H1 (cell line): ENCODE results near the gene HS6ST2. TPM values are rescaled to one million over a fixed set of nuclear protein-coding genes. Genes with fewer than 3 reads are reported as not detected.
A peak's percentile ranks its signal among the peaks of the same experiment; 100 is the strongest.

Experiments
- CTCF ChIA-PET: fragments of 300-600 bp; sonication (Branson Sonifier 250); formaldehyde crosslinking; loops from one replicate; lab custom pipeline; 2021; ENCODE audit not compliant: partially characterized antibody; lab: Charles Lee
- POLR2A ChIA-PET: fragments of 300-600 bp; sonication (Branson Sonifier 250); formaldehyde crosslinking; loops from one replicate; lab custom pipeline; 2021; ENCODE audit warnings: inconsistent platforms; ENCODE audit not compliant: partially characterized antibody; lab: Charles Lee
- DNase-seq, 2 experiments: peaks; one replicate each; pipeline versions ENCODE4 v3.0.0 to v3.0.0-alpha.2; 2010 to 2022; ENCODE audit warnings: low spot score in 2 of 2, low read depth in 1 of 2, mixed read lengths in 1 of 2
- FAIRE-seq: peaks from 2 replicates; lab custom pipeline; 2011; peaks lifted over from hg19 to GRCh38; lab: Jason Lieb, UNC
- H2AFZ ChIP-seq: 2 replicates; pipeline ENCODE4 v1.8.1; 2012; ENCODE audit warnings: low read length, inconsistent platforms
- H2AK5ac ChIP-seq: 2 replicates; pipeline ENCODE4 v1.6.1; 2013; ENCODE audit warnings: low read depth, low read length
- H2BK120ac ChIP-seq: replicated peaks from 2 replicates; pipeline ENCODE3; 2013; ENCODE audit warnings: low read depth, low read length, inconsistent platforms
- H2BK12ac ChIP-seq: 2 replicates; pipeline ENCODE4 v1.6.1; 2013; ENCODE audit warnings: low read depth, low read length
- H2BK15ac ChIP-seq: 2 replicates; pipeline ENCODE4 v1.6.1; 2013; ENCODE audit warnings: low read length
- H2BK20ac ChIP-seq: 2 replicates; pipeline ENCODE4 v1.6.1; 2013; ENCODE audit warnings: low read length
- H2BK5ac ChIP-seq: 2 replicates; pipeline ENCODE4 v1.6.1; 2013; ENCODE audit warnings: low read depth, low read length
- H3K14ac ChIP-seq: 2 replicates; pipeline ENCODE4 v1.6.1; 2013; ENCODE audit warnings: inconsistent platforms; ENCODE audit not compliant: insufficient read length
- H3K18ac ChIP-seq: 2 replicates; pipeline ENCODE4 v1.6.1; 2013; ENCODE audit warnings: low read length; ENCODE audit errors: extremely low read depth
- H3K23ac ChIP-seq: 2 replicates; pipeline ENCODE4 v1.6.1; 2013; ENCODE audit warnings: inconsistent platforms; ENCODE audit not compliant: insufficient read length
- H3K23me2 ChIP-seq: 2 replicates; pipeline ENCODE4 v1.6.1; 2013; ENCODE audit warnings: low read depth, low read length
- H3K27ac ChIP-seq: 2 replicates; pipeline ENCODE4 v1.6.1; 2011; ENCODE audit warnings: low read depth, low read length, inconsistent platforms
- H3K27me3 ChIP-seq, 4 experiments: replicated peaks in 1 of 4; 1 replicate in 1 of 4; 2 replicates in 3 of 4; pipeline versions ENCODE4 v1.6.1 to v1.8.1; 2011 to 2013; ENCODE audit warnings: low read length in 3 of 4, mild to moderate bottlenecking in 3 of 4, inconsistent platforms in 2 of 4, mixed read lengths in 2 of 4, moderate library complexity in 1 of 4; ENCODE audit not compliant: control insufficient read depth in 3 of 4, insufficient read depth in 3 of 4; ENCODE audit errors: extremely low read depth in 1 of 4
- H3K36me3 ChIP-seq, 4 experiments: 2 replicates each; pipeline versions ENCODE4 v1.6.1 to v1.8.1; 2011 to 2013; ENCODE audit warnings: mild to moderate bottlenecking in 4 of 4, low read length in 3 of 4, moderate library complexity in 2 of 4, control low read depth in 1 of 4, inconsistent platforms in 1 of 4; ENCODE audit not compliant: insufficient read depth in 4 of 4, control insufficient read depth in 2 of 4
- H3K4ac ChIP-seq: replicated peaks from 2 replicates; pipeline ENCODE3; 2013; ENCODE audit warnings: low read length, low read depth, mixed read lengths, inconsistent platforms; ENCODE audit not compliant: insufficient read length
- H3K4me1 ChIP-seq, 4 experiments: replicated peaks in 1 of 4; 1 replicate in 1 of 4; 2 replicates in 3 of 4; pipeline versions ENCODE4 v1.6.1 to v1.8.1; 2011 to 2013; ENCODE audit warnings: low read length in 3 of 4, inconsistent platforms in 2 of 4, mixed read lengths in 1 of 4; ENCODE audit not compliant: insufficient read depth in 4 of 4, control insufficient read depth in 3 of 4
- H3K4me2 ChIP-seq, 2 experiments: 2 replicates each; pipeline versions ENCODE4 v1.6.1 to v1.8.1; 2011 to 2013; ENCODE audit warnings: low read depth in 2 of 2, low read length in 2 of 2, control low read depth in 1 of 2, inconsistent platforms in 1 of 2, mild to moderate bottlenecking in 1 of 2; ENCODE audit not compliant: insufficient read depth in 1 of 2
- H3K4me3 ChIP-seq, 4 experiments: fragments of 200-600, 300-600 bp in 1 of 4; sonication (generic), shearing (Covaris generic), sonication (Bioruptor Twin) in 1 of 4; 2 replicates each; pipeline versions ENCODE4 v1.5.1 to v1.8.1; 2011 to 2016; ENCODE audit warnings: low read length in 4 of 4, low read depth in 3 of 4, control low read depth in 2 of 4, inconsistent platforms in 2 of 4, mild to moderate bottlenecking in 2 of 4, mixed read lengths in 1 of 4, moderate library complexity in 1 of 4; ENCODE audit not compliant: insufficient read depth in 2 of 4; ENCODE audit errors: extremely low read depth in 1 of 4
- H3K56ac ChIP-seq: replicated peaks from 2 replicates; pipeline ENCODE3; 2013; ENCODE audit warnings: low read depth, mild to moderate bottlenecking, mixed read lengths, low read length, inconsistent platforms; ENCODE audit not compliant: insufficient read length
- H3K79me1 ChIP-seq: 2 replicates; pipeline ENCODE4 v1.6.1; 2013; ENCODE audit warnings: low read depth, low read length, control low read depth
- H3K79me2 ChIP-seq, 2 experiments: 2 replicates each; pipeline versions ENCODE4 v1.6.1 to v1.8.1; 2012 to 2013; ENCODE audit warnings: low read length in 2 of 2, mild to moderate bottlenecking in 2 of 2, inconsistent platforms in 1 of 2; ENCODE audit not compliant: insufficient read depth in 2 of 2, control insufficient read depth in 1 of 2
- H3K9ac ChIP-seq, 4 experiments: replicated peaks in 1 of 4; 1 replicate in 1 of 4; 2 replicates in 3 of 4; pipeline versions ENCODE4 v1.6.1 to v1.8.1; 2011 to 2013; ENCODE audit warnings: low read depth in 3 of 4, low read length in 3 of 4, control low read depth in 2 of 4, mild to moderate bottlenecking in 2 of 4, moderate library complexity in 2 of 4, inconsistent platforms in 1 of 4; ENCODE audit errors: extremely low read depth in 1 of 4
- H3K9me3 ChIP-seq, 2 experiments: 2 replicates each; pipeline versions ENCODE4 v1.6.1 to v1.8.1; 2012 to 2013; ENCODE audit warnings: mild to moderate bottlenecking in 2 of 2, moderate library complexity in 2 of 2, control low read depth in 1 of 2, inconsistent platforms in 1 of 2, low read depth in 1 of 2, low read length in 1 of 2, mixed read lengths in 1 of 2; ENCODE audit not compliant: insufficient read depth in 2 of 2
- H4K20me1 ChIP-seq, 2 experiments: replicated peaks in 1 of 2; 2 replicates each; pipeline versions ENCODE3 to v1.8.1; 2011 to 2013; ENCODE audit warnings: inconsistent platforms in 2 of 2, low read length in 2 of 2, mild to moderate bottlenecking in 1 of 2; ENCODE audit not compliant: insufficient read depth in 2 of 2, control insufficient read depth in 1 of 2
- H4K5ac ChIP-seq: 2 replicates; pipeline ENCODE4 v1.6.1; 2013; ENCODE audit warnings: low read length, low read depth, mixed read lengths, inconsistent platforms; ENCODE audit not compliant: insufficient read length
- H4K8ac ChIP-seq: 2 replicates; pipeline ENCODE4 v1.8.0; 2013; ENCODE audit warnings: mild to moderate bottlenecking, moderate library complexity, low read length, inconsistent platforms; ENCODE audit not compliant: insufficient read depth; ENCODE audit errors: extremely low read depth
- H4K91ac ChIP-seq: replicated peaks from 2 replicates; pipeline ENCODE3; 2013; ENCODE audit warnings: low read length, mixed read lengths, inconsistent platforms; ENCODE audit not compliant: insufficient read length
- RNF2 ChIP-seq: fragments of 200-900, 300-1000 bp; sonication (generic); IDR thresholded peaks from 2 replicates; pipeline ENCODE4 v1.7.1; 2016; ENCODE audit warnings: borderline replicate concordance, low read depth, mild to moderate bottlenecking, antibody characterized with exemption, low read length; ENCODE audit not compliant: poor library complexity, severe bottlenecking; ENCODE audit errors: missing control alignments
- ZNF274 ChIP-seq: IDR thresholded peaks from 2 replicates; pipeline ENCODE4 v1.7.0; 2012; ENCODE audit warnings: low read length, borderline replicate concordance; ENCODE audit errors: extremely low read depth
- WGBS, 2 experiments: shearing (Covaris generic) in 1 of 2; methylation state at CpG; one replicate each; pipeline versions ENCODE4 v1.1.6 to v1.1.7; 2013 to 2015; ENCODE audit warnings: low lambda C conversion rate in 2 of 2, mixed read lengths in 2 of 2, inconsistent platforms in 1 of 2, low coverage in 1 of 2, missing lambda C conversion rate in 1 of 2; ENCODE audit not compliant: insufficient replicate concordance in 2 of 2, insufficient coverage in 1 of 2, insufficient read length in 1 of 2; ENCODE audit errors: extremely low coverage in 1 of 2, missing lambda C conversion rate in 1 of 2; 5-methylcytosine and 5-hydroxymethylcytosine counted together
- polyA plus RNA-seq, 7 experiments: library from polyadenylated mRNA; depleted of rRNA in 3 of 7; stranded (reverse) in 5 of 7; unstranded in 2 of 7; fragments of >200 nt in 5 of 7; fragments of 200-250 nt in 2 of 7; gene quantifications; 1 replicate in 5 of 7; 2 replicates in 1 of 7; 4 replicates in 1 of 7; pipeline versions ENCODE4 v1.2.1 to v1.2.3, GENCODE V29; 2011 to 2013; ENCODE audit warnings: missing spikeins in 2 of 7, mixed read lengths in 2 of 7
- total RNA-seq: library from RNA; stranded (reverse); fragmentation: NEBNext Ultra II Directional; extraction: Animal tissue kit (Norgen Biotek cat#: 25700); gene quantifications from 2 replicates; pipeline ENCODE4 v1.2.1, GENCODE V29; 2021

Gene HS6ST2
- total and polyA plus RNA-seq, 2 of the 8 experiments (the other 6 are each of a cell fraction or from before 2014, with no cell fraction given), result 3.9 TPM

DNA sequence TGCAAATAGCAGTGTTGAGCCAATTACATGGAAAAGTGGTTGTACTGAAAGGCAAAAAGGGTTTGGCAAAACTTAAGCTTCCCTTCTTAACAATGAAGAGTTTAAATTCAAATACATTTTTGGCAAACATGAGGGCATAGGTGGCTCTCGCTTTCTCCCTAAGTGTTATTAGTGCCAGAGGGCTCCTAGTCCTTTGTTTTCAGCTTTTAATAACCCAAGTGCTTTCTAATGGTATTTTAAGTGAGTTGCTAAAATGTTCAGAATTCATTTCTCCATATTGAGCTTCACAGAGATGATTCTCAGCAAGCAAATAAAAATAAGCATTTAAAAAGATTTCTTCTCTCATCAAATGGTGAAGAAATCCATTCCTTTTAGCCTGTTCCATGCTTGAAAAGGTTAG, 123.7 kb downstream of the HS6ST2 start:
- Histone ChIP-seq H3K4ac (no peak overlapping the region), H2BK5ac (no peak overlapping the region), H3K4me2 (no peak overlapping the region), H3K27me3 (no peaks in the 10 kb centered on the region), H3K23ac (no peak overlapping the region), H2BK20ac (no peak overlapping the region), H3K4me1 (no peaks in the 10 kb centered on the region; a peak in 2 of 7 replicates), H4K20me1 (no peaks in the 10 kb centered on the region), H2BK15ac (no peak overlapping the region), H2AK5ac (no peak overlapping the region), H3K56ac (no peak overlapping the region), H3K18ac (no peak overlapping the region), H4K91ac (no peak overlapping the region), H4K8ac (no peak overlapping the region), H3K14ac (no peak overlapping the region), H3K9ac (no peak overlapping the region), H3K4me3 (no peak overlapping the region), H4K5ac (no peak overlapping the region), H3K36me3 (no peaks in the 10 kb centered on the region), H3K79me2 (no peaks in the 10 kb centered on the region), H3K79me1 (no peaks in the 10 kb centered on the region), H3K23me2 (no peaks in the 10 kb centered on the region), H2BK12ac (no peak overlapping the region), H2BK120ac (no peak overlapping the region), H3K9me3 (no peaks in the 10 kb centered on the region), H3K27ac (no peak overlapping the region), H2AFZ (no peak overlapping the region)
- POLR2A ChIA-PET, result no interaction called here
- TF ChIP-seq RNF2, result no peak
- TF ChIP-seq ZNF274, result no peak
- 73% methylated on average over 1 of the region's 1 CpG; no CpG with 5 or more reads in 1 of the 2 experiments for WGBS, 2 experiments
- DNase-seq (no peak), FAIRE-seq (peak; percentile 57)
- CTCF ChIA-PET, result interaction anchor here (0.5 to 1.5 kb wide), 2 partner anchors 9 to 95 kb away, joined by 3 to 4 read pairs; no protein-coding TSS in a partner anchor
